Naive thymus-derived CD4-positive, alpha-beta T cell (primary cell): ENCODE data around the gene ADAMTS20. TPM values are rescaled to one million over a fixed set of nuclear protein-coding genes. Genes with fewer than 3 reads are reported as not detected.
A peak's percentile ranks its signal among the peaks of the same experiment; 100 is the strongest.

Experiments
- ATAC-seq: fragments of 150-1000 bp; cut with Tn5 transposase; 2 replicates; pipeline ENCODE4 v1.10.0; 2021; ENCODE audit warnings: mild to moderate bottlenecking, moderate library complexity
- CTCF ChIA-PET: fragments of 350-600 bp; sonication (Branson Sonifier 250); formaldehyde crosslinking; loops from one replicate; lab custom pipeline; 2021; ENCODE audit warnings: antibody characterized with exemption; lab: Charles Lee
- POLR2A ChIA-PET: fragments of 350-600 bp; sonication (Branson Sonifier 250); formaldehyde crosslinking; loops from one replicate; lab custom pipeline; 2021; ENCODE audit warnings: antibody characterized with exemption, inconsistent platforms; lab: Charles Lee
- DNase-seq, 9 donors: peaks; one replicate each; pipeline versions ENCODE4 v3.0.0 to v3.0.0-alpha.2; 2020 to 2022; ENCODE audit warnings: mixed read lengths in 1 of 9
- H3K27ac ChIP-seq: one replicate; pipeline ENCODE4 v1.7.0; 2013; ENCODE audit warnings: mild to moderate bottlenecking, low read depth, low read length, moderate library complexity
- H3K27me3 ChIP-seq, 2 donors: one replicate each; pipeline ENCODE4 v1.7.0; 2013; ENCODE audit warnings: low read length in 2 of 2, mild to moderate bottlenecking in 2 of 2, moderate library complexity in 2 of 2; ENCODE audit not compliant: control insufficient read depth in 2 of 2, insufficient read depth in 2 of 2
- H3K36me3 ChIP-seq, 3 experiments: 1 replicate in 2 of 3; 2 replicates in 1 of 3; pipeline ENCODE4 v1.7.0; 2013; ENCODE audit warnings: low read length in 3 of 3, mild to moderate bottlenecking in 3 of 3, moderate library complexity in 1 of 3; ENCODE audit not compliant: insufficient read depth in 3 of 3, control insufficient read depth in 2 of 3
- H3K4me1 ChIP-seq, 2 donors: one replicate each; pipeline ENCODE4 v1.7.0; 2013; ENCODE audit warnings: low read length in 2 of 2, mild to moderate bottlenecking in 2 of 2, moderate library complexity in 1 of 2; ENCODE audit not compliant: control insufficient read depth in 2 of 2, insufficient read depth in 2 of 2
- H3K4me3 ChIP-seq: 2 replicates; pipeline ENCODE4 v1.7.0; 2013; ENCODE audit warnings: mild to moderate bottlenecking, low read length
- H3K9me3 ChIP-seq, 3 experiments: 1 replicate in 2 of 3; 2 replicates in 1 of 3; pipeline ENCODE4 v1.7.0; 2013; ENCODE audit warnings: low read length in 3 of 3; ENCODE audit not compliant: control insufficient read depth in 2 of 3
- H3K27ac Mint-ChIP-seq, 9 donors: one replicate each; pipeline ENCODE4 v1.8.0; 2020 to 2022; ENCODE audit warnings: mixed read lengths in 9 of 9, mild to moderate bottlenecking in 8 of 9, moderate library complexity in 5 of 9, inconsistent platforms in 2 of 9
- H3K27me3 Mint-ChIP-seq, 5 donors: one replicate each; pipeline ENCODE4 v1.8.0; 2021 to 2022; ENCODE audit warnings: mixed read lengths in 5 of 5, mild to moderate bottlenecking in 1 of 5
- H3K36me3 Mint-ChIP-seq, 5 donors: one replicate each; pipeline ENCODE4 v1.8.0; 2020 to 2022; ENCODE audit warnings: mixed read lengths in 5 of 5, mild to moderate bottlenecking in 3 of 5, inconsistent platforms in 1 of 5
- H3K4me1 Mint-ChIP-seq, 7 donors: one replicate each; pipeline ENCODE4 v1.8.0; 2020 to 2022; ENCODE audit warnings: mixed read lengths in 7 of 7, mild to moderate bottlenecking in 3 of 7, inconsistent platforms in 1 of 7
- H3K4me3 Mint-ChIP-seq, 10 donors: one replicate each; pipeline ENCODE4 v1.8.0; 2020 to 2022; ENCODE audit warnings: mild to moderate bottlenecking in 10 of 10, mixed read lengths in 10 of 10, moderate library complexity in 6 of 10, inconsistent platforms in 2 of 10
- H3K9me3 Mint-ChIP-seq, 11 donors: one replicate each; pipeline ENCODE4 v1.8.0; 2020 to 2022; ENCODE audit warnings: mixed read lengths in 11 of 11, mild to moderate bottlenecking in 4 of 11, inconsistent platforms in 1 of 11, moderate library complexity in 1 of 11
- intact Hi-C, 2 donors: fragments of 100-400 bp; cut with micrococcal nuclease; formaldehyde crosslinking; loops; one replicate each; pipeline ENCODE4 v1.15.1; 2023
- polyA plus RNA-seq, 2 donors: library from polyadenylated mRNA; unstranded; fragments of 300-500 nt; fragmentation: Illumina TruSeq; gene quantifications; one replicate each; pipeline ENCODE4 v1.2.3, GENCODE V29; 2021
- total RNA-seq, 6 experiments: library from RNA in 5 of 6; stranded (reverse) in 5 of 6; gene quantifications; 1 replicate in 5 of 6; 2 replicates in 1 of 6; pipeline ENCODE4 v1.2.3 and lab custom pipeline; 2021 to 2026

Gene ADAMTS20
- total and polyA plus RNA-seq, 7 experiments from 2014 or later = not detected

GRCh38 chr12:43416981-43417380 lies 135.0 kb downstream of the ADAMTS20 start:
- intact Hi-C loops = no loop called here
- Mint-ChIP-seq H3K36me3 (no peaks in the 10 kb centered on the region), H3K4me1 (no peaks in the 10 kb centered on the region), H3K27me3 (no peaks in the 10 kb centered on the region), H3K9me3 (peaks cover 0 to 10% (median 3%) of the 10 kb centered on the region in 11 donors), H3K27ac (peak overlapping the region in 1 of 9 donors; percentile 28), H3K4me3 (no peak overlapping the region)
- DNase-seq (no peak), ATAC-seq (no peak)
- CTCF ChIA-PET = no interaction called here
- Histone ChIP-seq H3K4me3 (no peak overlapping the region), H3K27ac (no peak overlapping the region), H3K36me3 (no peaks in the 10 kb centered on the region), H3K9me3 (no peaks in the 10 kb centered on the region), H3K27me3 (no peaks in the 10 kb centered on the region), H3K4me1 (no peaks in the 10 kb centered on the region)
- POLR2A ChIA-PET = no interaction called here

- no peak overlapping the region for H3K27ac ChIP-seq
Observed at GRCh38 chr12:43407816-43408645, 144.0 kb downstream of the ADAMTS20 start.

GRCh38 chr12:43406801-43407200 lies 145.2 kb downstream of the ADAMTS20 start:
- no peak for DNase-seq
- no peaks in the 10 kb centered on the region for H3K36me3 ChIP-seq
- H3K27ac ChIP-seq = no peak overlapping the region
- no peaks in the 10 kb centered on the region for H3K27me3 ChIP-seq
- H3K9me3 ChIP-seq = no peaks in the 10 kb centered on the region
- no peaks in the 10 kb centered on the region for H3K36me3 Mint-ChIP-seq
- H3K4me3 Mint-ChIP-seq = no peak overlapping the region
- H3K4me3 ChIP-seq = no peak overlapping the region
- intact Hi-C loops = no loop called here
- POLR2A ChIA-PET = no interaction called here
- H3K9me3 Mint-ChIP-seq = peaks cover 0 to 2% (median 0%) of the 10 kb centered on the region in 11 donors
- H3K27ac Mint-ChIP-seq = no peak overlapping the region
- CTCF ChIA-PET = no interaction called here
- peaks cover 0 to 5% (median 0%) of the 10 kb centered on the region in 5 donors for H3K27me3 Mint-ChIP-seq
- no peak for ATAC-seq
- no peaks in the 10 kb centered on the region for H3K4me1 ChIP-seq
- H3K4me1 Mint-ChIP-seq = no peaks in the 10 kb centered on the region

More at GRCh38 chr12:43407816-43408645, 144.0 kb downstream of the ADAMTS20 start:
- Histone ChIP-seq H3K4me3 (no peak overlapping the region), H3K9me3 (no peaks in the 10 kb centered on the region), H3K4me1 (no peaks in the 10 kb centered on the region), H3K36me3 (no peaks in the 10 kb centered on the region), H3K27me3 (no peaks in the 10 kb centered on the region)
- Mint-ChIP-seq H3K4me3 (no peak overlapping the region), H3K4me1 (no peaks in the 10 kb centered on the region), H3K27me3 (peaks cover 0 to 5% (median 0%) of the 10 kb centered on the region in 5 donors), H3K9me3 (peaks cover 0 to 2% (median 0%) of the 10 kb centered on the region in 11 donors), H3K36me3 (no peaks in the 10 kb centered on the region), H3K27ac (no peak overlapping the region)
- intact Hi-C loops = no loop called here
- POLR2A ChIA-PET = no interaction called here
- ATAC-seq (no peak), DNase-seq (no peak)
- CTCF ChIA-PET = no interaction called here

DNA sequence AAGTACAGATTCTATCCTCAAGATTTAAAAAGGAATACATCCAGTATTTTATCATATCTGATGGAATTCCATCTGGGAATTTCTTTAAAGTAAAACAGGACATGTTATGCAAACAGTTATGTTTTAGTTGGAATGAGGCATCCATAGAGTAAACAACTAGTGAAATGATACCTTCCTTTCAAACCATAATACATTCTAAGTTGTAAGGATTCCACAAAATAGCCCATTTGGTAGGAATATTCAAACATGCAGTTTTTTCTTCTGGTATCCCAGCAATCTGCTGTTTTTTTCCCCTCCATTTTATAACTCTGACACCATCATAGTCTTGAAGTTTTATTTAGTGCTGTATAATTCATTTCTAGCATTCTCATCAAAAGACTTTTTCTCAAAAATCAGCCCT lies 149.6 kb downstream of the ADAMTS20 start:
- DNase-seq (no peak), ATAC-seq (no peak)
- peaks cover 0 to 5% (median 0%) of the 10 kb centered on the region in 5 donors for H3K27me3 Mint-ChIP-seq
- H3K9me3 Mint-ChIP-seq = no peaks in the 10 kb centered on the region
- Histone ChIP-seq H3K27me3 (no peaks in the 10 kb centered on the region), H3K9me3 (no peaks in the 10 kb centered on the region), H3K4me1 (no peaks in the 10 kb centered on the region), H3K36me3 (no peaks in the 10 kb centered on the region), H3K27ac (no peak overlapping the region), H3K4me3 (no peak overlapping the region)
- CTCF ChIA-PET = no interaction called here
- intact Hi-C loops = no loop called here
- H3K4me3 Mint-ChIP-seq = no peak overlapping the region
- POLR2A ChIA-PET = no interaction called here
- peaks cover 0 to 1% (median 0%) of the 10 kb centered on the region in 7 donors for H3K4me1 Mint-ChIP-seq
- H3K36me3 Mint-ChIP-seq = no peaks in the 10 kb centered on the region
- H3K27ac Mint-ChIP-seq = no peak overlapping the region

DNA sequence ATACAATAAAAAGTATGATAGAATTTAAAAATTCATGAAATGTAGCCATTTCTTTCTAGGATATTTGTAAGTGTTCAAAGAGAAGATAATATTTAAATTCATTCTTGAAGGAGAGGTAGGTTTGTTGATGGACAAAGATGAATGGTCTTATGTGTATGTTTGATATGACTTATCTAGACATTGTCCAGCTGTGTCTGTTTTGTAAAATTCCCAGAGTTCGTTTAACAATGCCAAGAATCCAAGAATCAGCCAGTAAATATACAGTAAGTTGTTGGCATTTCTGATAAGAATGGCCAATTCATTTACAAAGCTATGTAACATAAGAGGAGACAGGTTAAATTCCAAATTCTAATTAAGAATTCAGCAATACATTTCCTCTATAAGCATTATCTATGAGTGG lies 150.9 kb downstream of the ADAMTS20 start:
- ATAC-seq = no peak
- no peaks in the 10 kb centered on the region for H3K9me3 ChIP-seq
- H3K36me3 Mint-ChIP-seq = no peaks in the 10 kb centered on the region
- no peak for DNase-seq
- POLR2A ChIA-PET = no interaction called here
- no peak overlapping the region for H3K27ac ChIP-seq
- no peaks in the 10 kb centered on the region for H3K36me3 ChIP-seq
- peaks cover 0 to 5% (median 0%) of the 10 kb centered on the region in 5 donors for H3K27me3 Mint-ChIP-seq
- H3K4me3 ChIP-seq = no peak overlapping the region
- H3K9me3 Mint-ChIP-seq = no peaks in the 10 kb centered on the region
- CTCF ChIA-PET = no interaction called here
- no peaks in the 10 kb centered on the region for H3K4me1 ChIP-seq
- H3K4me1 Mint-ChIP-seq = peaks cover 0 to 1% (median 0%) of the 10 kb centered on the region in 7 donors
- H3K4me3 Mint-ChIP-seq = no peak overlapping the region
- H3K27me3 ChIP-seq = no peaks in the 10 kb centered on the region
- H3K27ac Mint-ChIP-seq = no peak overlapping the region
- intact Hi-C loops = no loop called here

- Mint-ChIP-seq H3K27me3 (peaks cover 0 to 4% (median 0%) of the 10 kb centered on the region in 5 donors), H3K4me3 (no peak overlapping the region), H3K4me1 (peaks cover 0 to 1% (median 0%) of the 10 kb centered on the region in 7 donors), H3K9me3 (peaks cover 0 to 2% (median 0%) of the 10 kb centered on the region in 11 donors), H3K36me3 (no peaks in the 10 kb centered on the region), H3K27ac (no peak overlapping the region)
- no peak for ATAC-seq
- intact Hi-C loops = no loop called here
- H3K9me3 ChIP-seq = no peaks in the 10 kb centered on the region
- no peaks in the 10 kb centered on the region for H3K36me3 ChIP-seq
- no peaks in the 10 kb centered on the region for H3K27me3 ChIP-seq
- no peak for DNase-seq
- H3K4me1 ChIP-seq = no peaks in the 10 kb centered on the region
- H3K27ac ChIP-seq = no peak overlapping the region
- no peak overlapping the region for H3K4me3 ChIP-seq
- ChIA-PET CTCF (no interaction called here), POLR2A (no interaction called here)
Observed at GRCh38 chr12:43396671-43397070, 155.3 kb downstream of the ADAMTS20 start.

DNA sequence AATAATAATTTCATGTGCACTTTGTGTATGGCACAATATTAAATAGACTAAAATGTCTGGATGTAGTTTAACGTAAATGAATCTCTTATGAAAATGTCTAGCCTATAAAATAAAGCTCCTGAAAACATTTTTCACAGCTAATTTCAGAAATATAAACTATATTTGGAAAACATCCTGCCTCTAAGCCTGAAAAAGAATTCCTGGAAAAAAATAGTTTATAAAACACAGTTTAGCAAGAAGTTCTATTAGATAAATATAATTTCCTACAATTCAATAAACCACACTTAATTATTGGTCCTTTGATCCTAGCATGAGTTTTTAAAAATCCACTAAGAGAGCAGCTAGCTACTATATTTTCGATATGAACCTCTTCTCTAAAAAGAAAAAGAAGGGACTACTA lies 159.9 kb downstream of the ADAMTS20 start:
- Mint-ChIP-seq H3K4me3 (no peak overlapping the region), H3K4me1 (no peaks in the 10 kb centered on the region), H3K27ac (no peak overlapping the region), H3K36me3 (no peaks in the 10 kb centered on the region), H3K27me3 (peaks cover 0 to 4% (median 0%) of the 10 kb centered on the region in 5 donors), H3K9me3 (peaks cover 0 to 18% (median 2%) of the 10 kb centered on the region in 11 donors)
- intact Hi-C loops = no loop called here
- Histone ChIP-seq H3K4me3 (no peak overlapping the region), H3K36me3 (no peaks in the 10 kb centered on the region), H3K4me1 (no peaks in the 10 kb centered on the region), H3K9me3 (no peaks in the 10 kb centered on the region), H3K27ac (no peak overlapping the region), H3K27me3 (no peaks in the 10 kb centered on the region)
- no peak for ATAC-seq
- POLR2A ChIA-PET = no interaction called here
- CTCF ChIA-PET = no interaction called here
- DNase-seq = no peak
